Endothelial cell of umbilical vein (primary cell): Measurements from ENCODE around the gene LAMB4. TPM values are rescaled to one million over a fixed set of nuclear protein-coding genes. Genes with fewer than 3 reads are reported as not detected.

Experiments
- BruUV-seq: library from RNA; stranded (reverse); fragments of 400-500 nt; replicated peaks from 2 replicates; lab custom pipeline; 2021; lab: Mats Ljungman, UMichigan
- CTCF ChIA-PET: fragments of 300-600, 350-600 bp; sonication (Branson Sonifier 250); formaldehyde crosslinking; loops from one replicate; lab custom pipeline; 2021; ENCODE audit warnings: antibody characterized with exemption, inconsistent platforms; lab: Charles Lee
- POLR2A ChIA-PET: fragments of 300-600, 350-600 bp; sonication (Branson Sonifier 250); formaldehyde crosslinking; loops from one replicate; lab custom pipeline; 2021; ENCODE audit warnings: antibody characterized with exemption, inconsistent platforms; lab: Charles Lee
- DNase-seq: peaks from one replicate; pipeline ENCODE4 v3.0.0-alpha.2; 2011; ENCODE audit warnings: low read depth, low spot score
- FAIRE-seq: peaks from 2 replicates; lab custom pipeline; 2011; peaks lifted over from hg19 to GRCh38; lab: Jason Lieb, UNC
- H2AFZ ChIP-seq: 2 replicates; pipeline ENCODE4 v1.6.0; 2012; ENCODE audit warnings: low read depth, low read length, control low read depth, inconsistent platforms
- H3K27ac ChIP-seq: 2 replicates; pipeline ENCODE4 v1.5.1; 2011; ENCODE audit warnings: low read depth, mild to moderate bottlenecking, control low read depth, low read length, moderate library complexity; ENCODE audit not compliant: insufficient read depth
- H3K27me3 ChIP-seq, 2 experiments: 2 replicates each; pipeline versions ENCODE4 v1.6.0 to v1.6.1; 2011; ENCODE audit warnings: low read length in 2 of 2, mixed read lengths in 1 of 2; ENCODE audit not compliant: control insufficient read depth in 2 of 2, insufficient read depth in 2 of 2
- H3K36me3 ChIP-seq, 2 experiments: 2 replicates in 1 of 2; 3 replicates in 1 of 2; pipeline ENCODE4 v1.5.1; 2011; ENCODE audit warnings: low read length in 2 of 2, mild to moderate bottlenecking in 1 of 2, moderate library complexity in 1 of 2; ENCODE audit not compliant: control insufficient read depth in 2 of 2, insufficient read depth in 2 of 2; ENCODE audit errors: extremely low read depth in 1 of 2
- H3K4me1 ChIP-seq: 3 replicates; pipeline ENCODE4 v1.5.1; 2011; ENCODE audit warnings: mild to moderate bottlenecking, low read length; ENCODE audit not compliant: control insufficient read depth, insufficient read depth; ENCODE audit errors: extremely low read depth
- H3K4me2 ChIP-seq: 2 replicates; pipeline ENCODE4 v1.6.1; 2011; ENCODE audit warnings: low read length, control low read depth, mixed read lengths; ENCODE audit not compliant: insufficient read depth
- H3K4me3 ChIP-seq, 3 experiments: fragments of 200-600 bp in 1 of 3; sonication (generic), shearing (Covaris generic) in 1 of 3; replicated peaks in 1 of 3; 2 replicates each; pipeline ENCODE4 v1.5.1; 2011 to 2016; ENCODE audit warnings: control low read depth in 3 of 3, low read length in 3 of 3, mild to moderate bottlenecking in 2 of 3, inconsistent platforms in 1 of 3, low read depth in 1 of 3, moderate library complexity in 1 of 3; ENCODE audit not compliant: insufficient read depth in 1 of 3
- H3K79me2 ChIP-seq: 2 replicates; pipeline ENCODE4 v1.6.0; 2012; ENCODE audit warnings: low read length, inconsistent platforms; ENCODE audit not compliant: control insufficient read depth, insufficient read depth
- H3K9ac ChIP-seq: replicated peaks from 2 replicates; pipeline ENCODE3; 2011; ENCODE audit warnings: low read length, control low read depth; ENCODE audit not compliant: insufficient read depth; ENCODE audit errors: extremely low read depth
- H3K9me1 ChIP-seq: replicated peaks from 3 replicates; pipeline ENCODE4 v1.6.0; 2011; ENCODE audit warnings: mild to moderate bottlenecking, low read length; ENCODE audit not compliant: control insufficient read depth, insufficient read depth; ENCODE audit errors: extremely low read depth
- H3K9me3 ChIP-seq: replicated peaks from 2 replicates; pipeline ENCODE4 v1.5.1; 2012; ENCODE audit warnings: low read length, inconsistent platforms; ENCODE audit not compliant: control insufficient read depth, insufficient read depth
- H4K20me1 ChIP-seq: replicated peaks from 2 replicates; pipeline ENCODE3; 2011; ENCODE audit warnings: mild to moderate bottlenecking, low read length; ENCODE audit not compliant: control insufficient read depth, insufficient read depth; ENCODE audit errors: extremely low read depth
- GATA2 ChIP-seq: IDR thresholded peaks from 2 replicates; pipeline ENCODE4 v1.7.0; 2011; ENCODE audit warnings: low read depth, mild to moderate bottlenecking, moderate library complexity, mixed read lengths, low read length; ENCODE audit not compliant: insufficient read length, insufficient read depth
- POLR2AphosphoS5 ChIP-seq: IDR thresholded peaks from 2 replicates; pipeline ENCODE4 v1.6.1; 2012; ENCODE audit warnings: low read depth, mild to moderate bottlenecking, control low read depth, low read length, moderate library complexity; ENCODE audit not compliant: insufficient read depth
- dilution Hi-C: fragments of 300-500 bp; cut with MboI; formaldehyde crosslinking; loops from one replicate; pipeline ENCODE4 v1.15.0; 2019; ENCODE audit warnings: low sequenced_read_pairs; ENCODE audit not compliant: extremely low pct_ligation_motif_present
- intact Hi-C: fragments of 100-400 bp; cut with micrococcal nuclease; formaldehyde crosslinking; loops from one replicate; pipeline ENCODE4 v1.10.0; 2022
- polyA plus RNA-seq, 4 experiments: library from polyadenylated mRNA; depleted of rRNA in 3 of 4; stranded (reverse) in 3 of 4; unstranded in 1 of 4; fragments of >200 nt; gene quantifications; 2 replicates each; pipeline versions ENCODE4 v1.2.1 to v1.2.3, GENCODE V29; 2011 to 2012; ENCODE audit warnings: missing spikeins in 1 of 4
- total RNA-seq: library from RNA; stranded (reverse); gene quantifications from 2 replicates; pipeline ENCODE4 v1.2.3, GENCODE V29; 2021
- TF ChIP-seq, protein P1 (sequence below): IDR thresholded peaks from 2 replicates; pipeline ENCODE4 v1.6.1; 2011; ENCODE audit not compliant: insufficient read depth, insufficient read length
- TF ChIP-seq, protein P2 (sequence below), 2 donors: IDR thresholded peaks; 1 replicate in 1 of 2; 2 replicates in 1 of 2; pipeline ENCODE4 v1.5.1; 2011; ENCODE audit warnings: low read length in 2 of 2, mild to moderate bottlenecking in 2 of 2, moderate library complexity in 2 of 2, control low read depth in 1 of 2, inconsistent platforms in 1 of 2, low read depth in 1 of 2; ENCODE audit not compliant: insufficient read depth in 1 of 2; ENCODE audit errors: extremely low read depth in 1 of 2

LAMB4 gene
- total and polyA plus RNA-seq, 2 donors (not counting 3 experiments of a cell fraction or from before 2014, with no cell fraction given), result 0.15 to 0.20 TPM

- Histone ChIP-seq H2AFZ (no peak overlapping the region), H3K9ac (no peak overlapping the region), H3K4me1 (peaks cover 2% of the 10 kb centered on the region), H3K4me3 (no peak overlapping the region), H3K36me3 (no peaks in the 10 kb centered on the region), H3K9me3 (no peaks in the 10 kb centered on the region), H4K20me1 (no peaks in the 10 kb centered on the region), H3K4me2 (no peak overlapping the region), H3K27me3 (no peaks in the 10 kb centered on the region), H3K9me1 (no peaks in the 10 kb centered on the region), H3K27ac (no peak overlapping the region), H3K79me2 (no peaks in the 10 kb centered on the region)
- intact Hi-C loops (no loop called here), dilution Hi-C loops (no loop called here)
- TF ChIP-seq GATA2, result no peak
- TF ChIP-seq POLR2AphosphoS5, result no peak
- TF ChIP-seq, protein P1, sequence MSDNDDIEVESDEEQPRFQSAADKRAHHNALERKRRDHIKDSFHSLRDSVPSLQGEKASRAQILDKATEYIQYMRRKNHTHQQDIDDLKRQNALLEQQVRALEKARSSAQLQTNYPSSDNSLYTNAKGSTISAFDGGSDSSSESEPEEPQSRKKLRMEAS, result no peak
- TF ChIP-seq, protein P2, sequence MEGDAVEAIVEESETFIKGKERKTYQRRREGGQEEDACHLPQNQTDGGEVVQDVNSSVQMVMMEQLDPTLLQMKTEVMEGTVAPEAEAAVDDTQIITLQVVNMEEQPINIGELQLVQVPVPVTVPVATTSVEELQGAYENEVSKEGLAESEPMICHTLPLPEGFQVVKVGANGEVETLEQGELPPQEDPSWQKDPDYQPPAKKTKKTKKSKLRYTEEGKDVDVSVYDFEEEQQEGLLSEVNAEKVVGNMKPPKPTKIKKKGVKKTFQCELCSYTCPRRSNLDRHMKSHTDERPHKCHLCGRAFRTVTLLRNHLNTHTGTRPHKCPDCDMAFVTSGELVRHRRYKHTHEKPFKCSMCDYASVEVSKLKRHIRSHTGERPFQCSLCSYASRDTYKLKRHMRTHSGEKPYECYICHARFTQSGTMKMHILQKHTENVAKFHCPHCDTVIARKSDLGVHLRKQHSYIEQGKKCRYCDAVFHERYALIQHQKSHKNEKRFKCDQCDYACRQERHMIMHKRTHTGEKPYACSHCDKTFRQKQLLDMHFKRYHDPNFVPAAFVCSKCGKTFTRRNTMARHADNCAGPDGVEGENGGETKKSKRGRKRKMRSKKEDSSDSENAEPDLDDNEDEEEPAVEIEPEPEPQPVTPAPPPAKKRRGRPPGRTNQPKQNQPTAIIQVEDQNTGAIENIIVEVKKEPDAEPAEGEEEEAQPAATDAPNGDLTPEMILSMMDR (IDR thresholded peaks at IDR 0.05; ENCODE audit: extremely low read depth in 1 of 2, insufficient read depth in 1 of 2, low read depth in 1 of 2, low read length in 2 of 2), result no peak
- DNase-seq (no peak), FAIRE-seq (no peak)
- ChIA-PET POLR2A (no interaction called here), CTCF (interaction anchor here (1.1 to 3.1 kb wide), 2 partner anchors 17 to 114 kb away, joined by 3 to 9 read pairs; no protein-coding TSS in a partner anchor)
- no TSS peak for BruUV-seq
Observed at GRCh38 chr7:108129018-108129965, 869 bp downstream of the LAMB4 start.
